Measurements from ENCODE around the gene AHCYL1. TPM values are rescaled to one million over a fixed set of nuclear protein-coding genes. Genes with fewer than 3 reads are reported as not detected.

Gene AHCYL1
- total and polyA plus RNA-seq, 2 donors (not counting 3 experiments of a cell fraction or from before 2014, with no cell fraction given) = 49.2 to 74.2 TPM

DNA sequence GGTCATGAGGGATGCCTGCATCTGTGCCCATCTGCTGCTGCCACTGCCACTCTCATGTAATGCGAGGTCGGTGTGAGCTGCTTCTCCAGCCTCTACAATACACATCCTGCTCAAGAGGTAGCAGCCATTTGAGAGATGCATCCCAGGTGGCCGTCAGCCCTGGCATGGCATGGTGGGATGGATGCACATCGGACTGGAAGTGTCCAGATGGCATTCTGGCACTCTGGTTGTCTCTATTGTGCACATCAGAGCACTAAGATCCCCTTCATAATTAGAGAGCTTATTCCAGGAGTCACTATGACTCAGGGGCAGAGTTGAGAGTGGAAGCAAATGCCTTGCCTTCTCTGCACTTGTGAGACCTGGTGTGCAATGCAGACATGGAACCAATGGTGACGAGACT lies 53.7 kb downstream of the AHCYL1 start:
- dilution Hi-C loops (cut with MboI; ENCODE audit: extremely low pct_ligation_motif_present, low sequenced_read_pairs) (no loop called here), intact Hi-C loops (cut with micrococcal nuclease) (loop anchor here (10.0 kb wide), 1 partner anchor 943 kb away; the partner anchor contains the start of gene TMEM167B)
- TF ChIP-seq, protein P1, sequence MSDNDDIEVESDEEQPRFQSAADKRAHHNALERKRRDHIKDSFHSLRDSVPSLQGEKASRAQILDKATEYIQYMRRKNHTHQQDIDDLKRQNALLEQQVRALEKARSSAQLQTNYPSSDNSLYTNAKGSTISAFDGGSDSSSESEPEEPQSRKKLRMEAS (IDR thresholded peaks at IDR 0.05; ENCODE audit: insufficient read depth, insufficient read length) = no peak
- no peak for TF ChIP-seq MYC (IDR thresholded peaks at IDR 0.05; ENCODE audit: low read depth, low read length)
- TF ChIP-seq POLR2A (IDR thresholded peaks at IDR 0.05; ENCODE audit: low read depth, low read length) = no peak
- no peak for TF ChIP-seq FOS (IDR thresholded peaks at IDR 0.05; ENCODE audit: borderline replicate concordance, insufficient read depth, low read length)
- TF ChIP-seq GATA2 (IDR thresholded peaks at IDR 0.05; ENCODE audit: insufficient read depth, insufficient read length, low read depth, low read length) = no peak
- TF ChIP-seq CTCF (IDR thresholded peaks at IDR 0.05; ENCODE audit: extremely low read depth in 1 of 2, insufficient read depth in 1 of 2, low read depth in 1 of 2, low read length in 2 of 2) = no peak
- Histone ChIP-seq H2AFZ (ENCODE audit: low read depth, low read length) (no peak overlapping the region), H3K4me3 (replicated peaks in 1 of 3; ENCODE audit: insufficient read depth in 1 of 3, low read depth in 1 of 3, low read length in 3 of 3) (no peak overlapping the region), H3K79me2 (ENCODE audit: control insufficient read depth, insufficient read depth, low read length) (peaks cover 26% of the 10 kb centered on the region), H3K27ac (ENCODE audit: insufficient read depth, low read depth, low read length) (no peak overlapping the region), H4K20me1 (replicated peaks; ENCODE audit: control insufficient read depth, extremely low read depth, insufficient read depth, low read length) (no peaks in the 10 kb centered on the region), H3K4me1 (ENCODE audit: control insufficient read depth, extremely low read depth, insufficient read depth, low read length) (peaks cover 9% of the 10 kb centered on the region), H3K9me3 (replicated peaks; ENCODE audit: control insufficient read depth, insufficient read depth, low read length) (no peaks in the 10 kb centered on the region), H3K36me3 (ENCODE audit: control insufficient read depth in 2 of 2, extremely low read depth in 1 of 2, insufficient read depth in 2 of 2, low read length in 2 of 2) (peaks cover 11 to 47% of the 10 kb centered on the region in 2 experiments), H3K4me2 (ENCODE audit: insufficient read depth, low read length) (no peak overlapping the region), H3K27me3 (ENCODE audit: control insufficient read depth in 2 of 2, insufficient read depth in 2 of 2, low read length in 2 of 2) (no peaks in the 10 kb centered on the region), H3K9ac (replicated peaks; ENCODE audit: extremely low read depth, insufficient read depth, low read length) (no peak overlapping the region), H3K9me1 (replicated peaks; ENCODE audit: control insufficient read depth, extremely low read depth, insufficient read depth, low read length) (no peaks in the 10 kb centered on the region)
- BruUV-seq (replicated peaks) = no TSS peak
- ChIA-PET POLR2A (no interaction called here), CTCF (interaction anchor here (0.9 to 1.2 kb wide), 2 partner anchors 9 to 16 kb away, joined by 3 to 4 read pairs; no protein-coding TSS in a partner anchor)
- DNase-seq (ENCODE audit: low read depth, low spot score) (no peak), FAIRE-seq (no peak)
